Measurements from ENCODE around the gene TMEM129.

The TMEM129 gene

GRCh38 chr4:1668488-1668840 lies 52.7 kb downstream of the TMEM129 start:
- DNase-seq (ENCODE audit: low read depth) = no peak

- no peak for DNase-seq (ENCODE audit: low read depth)
These were observed 53.9 kb downstream of the TMEM129 start for GRCh38 chr4:1667273-1667672.

- DNase-seq (ENCODE audit: low read depth) = no peak
These were observed 54.7 kb downstream of the TMEM129 start for GRCh38 chr4:1666391-1666790.

All from stimulated activated CD8-positive, alpha-beta memory T cell treated with anti-CD3 and anti-CD28 coated beads, Interleukin-15, amount 100 ng/mL, for 1 hour (primary cell).